Measurements from ENCODE around the gene PEX6. TPM values are rescaled to one million over a fixed set of nuclear protein-coding genes. Genes with fewer than 3 reads are reported as not detected.

Gene PEX6
- total and polyA plus RNA-seq, 4 donors, result 17.7 to 29.5 (median 23.9) TPM

GRCh38 chr6:42939810-42940167, 39.2 kb downstream of the PEX6 start:
- no peaks in the 10 kb centered on the region for H3K4me1 ChIP-seq (ENCODE audit: control insufficient read depth, insufficient read depth, low read length)
- H3K27me3 ChIP-seq (ENCODE audit: control insufficient read depth, insufficient read depth, low read length), result no peaks in the 10 kb centered on the region
- no CpG with 5 or more reads among the region's 4 CpGs for WGBS (ENCODE audit: insufficient coverage)
- H3K4me3 ChIP-seq (ENCODE audit: low read depth, low read length), result no peak overlapping the region
- H3K9me3 ChIP-seq (ENCODE audit: control insufficient read depth, insufficient read depth, low read length), result no peaks in the 10 kb centered on the region
- no peak overlapping the region for H3K27ac ChIP-seq (ENCODE audit: low read depth, low read length)
- peaks cover 63% of the 10 kb centered on the region for H3K36me3 ChIP-seq (ENCODE audit: control insufficient read depth, insufficient read depth, low read length)
- no peak for DNase-seq (ENCODE audit: low read depth in 4 of 6, low spot score in 6 of 6)

DNA sequence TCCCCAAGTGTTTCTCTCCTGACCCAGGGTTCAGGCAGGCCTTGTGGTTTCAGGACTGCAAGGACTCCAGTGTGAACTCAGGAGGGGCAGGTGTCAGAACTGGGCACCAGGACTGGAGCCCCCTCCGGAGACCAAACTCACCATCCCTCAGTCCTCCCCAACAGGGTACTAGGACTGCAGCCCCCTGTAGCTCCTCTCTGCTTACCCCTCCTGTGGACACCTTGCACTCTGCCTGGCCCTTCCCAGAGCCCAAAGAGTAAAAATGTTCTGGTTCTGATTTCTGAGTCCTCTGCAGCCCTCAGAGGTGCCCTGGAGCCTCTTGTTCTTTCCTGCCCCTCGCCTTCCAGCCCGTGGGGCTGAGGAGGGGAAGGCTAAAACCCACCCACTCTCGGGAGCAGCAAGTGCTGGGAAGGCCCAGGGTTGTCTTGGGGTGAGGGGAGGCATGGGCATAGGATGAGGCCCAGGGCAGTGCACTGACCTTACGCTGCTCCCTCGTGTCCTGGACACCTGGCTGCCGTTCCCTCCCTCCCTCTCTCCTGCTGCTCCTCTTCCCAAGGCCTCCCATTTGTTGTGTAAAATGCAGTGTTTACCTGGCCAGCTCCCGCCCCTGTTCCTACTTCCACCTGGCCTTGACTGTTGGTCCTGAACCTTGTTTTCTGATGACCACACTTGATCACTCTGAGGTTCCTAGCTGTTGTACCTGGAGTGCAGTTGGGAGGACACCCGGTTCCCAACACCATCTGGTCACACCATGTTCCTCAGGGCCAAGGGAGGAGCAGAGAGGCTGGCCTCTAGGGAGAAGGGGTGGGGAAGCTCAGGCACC, 39.8 kb downstream of the PEX6 start:
- H3K4me1 ChIP-seq (ENCODE audit: control insufficient read depth, insufficient read depth, low read length), result no peaks in the 10 kb centered on the region
- H3K27me3 ChIP-seq (ENCODE audit: control insufficient read depth, insufficient read depth, low read length), result no peaks in the 10 kb centered on the region
- H3K27ac ChIP-seq (ENCODE audit: low read depth, low read length), result no peak overlapping the region
- 75% methylated on average over 7 of the region's 9 CpGs for WGBS (ENCODE audit: insufficient coverage)
- peaks cover 67% of the 10 kb centered on the region for H3K36me3 ChIP-seq (ENCODE audit: control insufficient read depth, insufficient read depth, low read length)
- no peak overlapping the region for H3K4me3 ChIP-seq (ENCODE audit: low read depth, low read length)
- no peak for DNase-seq (ENCODE audit: low read depth in 4 of 6, low spot score in 6 of 6)
- no peaks in the 10 kb centered on the region for H3K9me3 ChIP-seq (ENCODE audit: control insufficient read depth, insufficient read depth, low read length)

DNA sequence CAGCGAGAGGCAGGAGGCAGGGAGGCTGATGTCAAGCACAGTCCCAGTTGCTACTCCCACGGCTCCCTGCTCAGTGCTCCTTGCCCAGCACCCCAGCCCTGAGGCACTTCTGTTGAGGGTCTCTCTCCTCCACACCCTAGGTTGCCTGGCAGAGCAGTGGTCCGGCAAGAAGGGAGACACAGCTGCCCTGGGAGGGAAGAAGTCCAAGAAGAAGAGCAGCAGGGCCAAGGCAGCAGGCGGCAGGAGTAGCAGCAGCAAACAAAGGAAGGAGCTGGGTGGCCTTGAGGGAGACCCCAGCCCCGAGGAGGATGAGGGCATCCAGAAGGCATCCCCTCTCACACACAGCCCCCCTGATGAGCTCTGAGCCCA, 40.6 kb downstream of the PEX6 start:
- Histone ChIP-seq H3K4me3 (ENCODE audit: low read depth, low read length) (no peak overlapping the region), H3K36me3 (ENCODE audit: control insufficient read depth, insufficient read depth, low read length) (peaks cover 63% of the 10 kb centered on the region), H3K9me3 (ENCODE audit: control insufficient read depth, insufficient read depth, low read length) (no peaks in the 10 kb centered on the region), H3K27ac (ENCODE audit: low read depth, low read length) (no peak overlapping the region), H3K4me1 (ENCODE audit: control insufficient read depth, insufficient read depth, low read length) (no peaks in the 10 kb centered on the region), H3K27me3 (ENCODE audit: control insufficient read depth, insufficient read depth, low read length) (no peaks in the 10 kb centered on the region)
- WGBS (ENCODE audit: insufficient coverage), result 94% methylated on average over 4 of the region's 5 CpGs
- DNase-seq (ENCODE audit: low read depth in 4 of 6, low spot score in 6 of 6), result no peak

DNA sequence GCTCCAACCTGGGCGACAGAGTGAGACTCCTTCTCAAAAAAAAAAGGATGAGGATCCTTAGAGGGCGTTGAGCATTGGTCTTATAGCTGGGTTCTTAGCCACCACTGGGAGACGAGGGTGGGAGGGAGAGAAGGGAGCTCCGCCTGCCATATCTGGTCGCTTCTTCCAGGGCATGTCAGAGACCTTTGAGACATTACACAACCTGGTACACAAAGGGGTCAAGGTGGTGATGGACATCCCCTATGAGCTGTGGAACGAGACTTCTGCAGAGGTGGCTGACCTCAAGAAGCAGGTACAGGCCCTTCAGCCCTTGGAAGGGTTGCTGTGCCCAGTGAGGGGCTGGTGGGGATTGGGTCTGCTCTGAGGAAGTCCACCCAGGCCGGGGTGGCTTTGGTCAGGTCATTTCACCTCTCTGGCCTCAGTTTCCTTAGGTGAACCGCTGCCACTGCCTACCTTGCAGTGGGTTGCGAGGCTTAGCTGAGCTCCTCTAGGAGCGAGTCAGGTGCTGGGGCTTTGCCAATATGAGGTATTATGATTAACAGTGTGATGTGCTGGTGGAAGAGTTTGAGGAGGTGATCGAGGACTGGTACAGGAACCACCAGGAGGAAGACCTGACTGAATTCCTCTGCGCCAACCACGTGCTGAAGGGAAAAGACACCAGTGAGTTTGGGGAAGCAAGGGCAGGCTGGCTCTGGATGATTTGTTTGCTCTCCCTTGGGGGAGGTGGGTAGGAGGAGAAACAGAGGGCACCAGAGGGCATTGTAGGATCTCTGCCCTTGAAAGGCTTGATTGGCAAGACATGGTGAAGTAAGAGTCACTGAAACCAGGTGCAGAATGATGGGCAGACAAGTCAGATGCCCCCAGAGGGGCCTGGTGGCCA, 41.2 kb downstream of the PEX6 start:
- no peak for DNase-seq (ENCODE audit: low read depth in 4 of 6, low spot score in 6 of 6)
- no peak overlapping the region for H3K4me3 ChIP-seq (ENCODE audit: low read depth, low read length)
- WGBS (ENCODE audit: insufficient coverage), result 95% methylated on average over 10 of the region's 13 CpGs
- H3K27me3 ChIP-seq (ENCODE audit: control insufficient read depth, insufficient read depth, low read length), result no peaks in the 10 kb centered on the region
- no peaks in the 10 kb centered on the region for H3K9me3 ChIP-seq (ENCODE audit: control insufficient read depth, insufficient read depth, low read length)
- H3K4me1 ChIP-seq (ENCODE audit: control insufficient read depth, insufficient read depth, low read length), result no peaks in the 10 kb centered on the region
- no peak overlapping the region for H3K27ac ChIP-seq (ENCODE audit: low read depth, low read length)
- H3K36me3 ChIP-seq (ENCODE audit: control insufficient read depth, insufficient read depth, low read length), result peaks cover 62% of the 10 kb centered on the region

- Histone ChIP-seq H3K27ac (ENCODE audit: low read depth, low read length) (no peak overlapping the region), H3K36me3 (ENCODE audit: control insufficient read depth, insufficient read depth, low read length) (peaks cover 57% of the 10 kb centered on the region), H3K9me3 (ENCODE audit: control insufficient read depth, insufficient read depth, low read length) (no peaks in the 10 kb centered on the region), H3K4me3 (ENCODE audit: low read depth, low read length) (no peak overlapping the region), H3K4me1 (ENCODE audit: control insufficient read depth, insufficient read depth, low read length) (peaks cover 6% of the 10 kb centered on the region), H3K27me3 (ENCODE audit: control insufficient read depth, insufficient read depth, low read length) (no peaks in the 10 kb centered on the region)
- no peak for DNase-seq (ENCODE audit: low read depth in 4 of 6, low spot score in 6 of 6)
- 98% methylated on average over 8 of the region's 11 CpGs for WGBS (ENCODE audit: insufficient coverage)
These were observed 42.6 kb downstream of the PEX6 start for GRCh38 chr6:42936398-42936797.

- WGBS (ENCODE audit: insufficient coverage), result 100% methylated on average over 3 of the region's 7 CpGs
- H3K36me3 ChIP-seq (ENCODE audit: control insufficient read depth, insufficient read depth, low read length), result peaks cover 53% of the 10 kb centered on the region
- H3K9me3 ChIP-seq (ENCODE audit: control insufficient read depth, insufficient read depth, low read length), result no peaks in the 10 kb centered on the region
- H3K4me3 ChIP-seq (ENCODE audit: low read depth, low read length), result no peak overlapping the region
- peaks cover 17% of the 10 kb centered on the region for H3K4me1 ChIP-seq (ENCODE audit: control insufficient read depth, insufficient read depth, low read length)
- no peaks in the 10 kb centered on the region for H3K27me3 ChIP-seq (ENCODE audit: control insufficient read depth, insufficient read depth, low read length)
- H3K27ac ChIP-seq (ENCODE audit: low read depth, low read length), result no peak overlapping the region
- DNase-seq (ENCODE audit: low read depth in 4 of 6, low spot score in 6 of 6), result no peak
These were observed 43.7 kb downstream of the PEX6 start for GRCh38 chr6:42935322-42935721.

- peak in 3 of 6 donors; percentile 26 to 94 (median 27) for DNase-seq (ENCODE audit: low read depth in 4 of 6, low spot score in 6 of 6)
- 59% methylated on average over 2 of the region's 3 CpGs for WGBS (ENCODE audit: insufficient coverage)
- H3K4me1 ChIP-seq (ENCODE audit: control insufficient read depth, insufficient read depth, low read length), result peaks cover 20% of the 10 kb centered on the region
- H3K36me3 ChIP-seq (ENCODE audit: control insufficient read depth, insufficient read depth, low read length), result peaks cover 33% of the 10 kb centered on the region
- no peaks in the 10 kb centered on the region for H3K27me3 ChIP-seq (ENCODE audit: control insufficient read depth, insufficient read depth, low read length)
- no peak overlapping the region for H3K4me3 ChIP-seq (ENCODE audit: low read depth, low read length)
- no peaks in the 10 kb centered on the region for H3K9me3 ChIP-seq (ENCODE audit: control insufficient read depth, insufficient read depth, low read length)
- H3K27ac ChIP-seq (ENCODE audit: low read depth, low read length), result no peak overlapping the region
These were observed 45.8 kb downstream of the PEX6 start for GRCh38 chr6:42933205-42933604.

GRCh38 chr6:42932412-42932811, 46.6 kb downstream of the PEX6 start:
- WGBS (ENCODE audit: insufficient coverage), result no CpG with 5 or more reads among the region's 3 CpGs
- DNase-seq (ENCODE audit: low read depth in 4 of 6, low spot score in 6 of 6), result no peak
- no peak overlapping the region for H3K4me3 ChIP-seq (ENCODE audit: low read depth, low read length)
- H3K9me3 ChIP-seq (ENCODE audit: control insufficient read depth, insufficient read depth, low read length), result no peaks in the 10 kb centered on the region
- peaks cover 23% of the 10 kb centered on the region for H3K4me1 ChIP-seq (ENCODE audit: control insufficient read depth, insufficient read depth, low read length)
- peaks cover 25% of the 10 kb centered on the region for H3K36me3 ChIP-seq (ENCODE audit: control insufficient read depth, insufficient read depth, low read length)
- no peak overlapping the region for H3K27ac ChIP-seq (ENCODE audit: low read depth, low read length)
- H3K27me3 ChIP-seq (ENCODE audit: control insufficient read depth, insufficient read depth, low read length), result no peaks in the 10 kb centered on the region

GRCh38 chr6:42929821-42930360, 49.1 kb downstream of the PEX6 start:
- 0% methylated on average over 9 of the region's 16 CpGs for WGBS (ENCODE audit: insufficient coverage)
- Histone ChIP-seq H3K27ac (ENCODE audit: low read depth, low read length) (peak overlapping the region; percentile 98), H3K9me3 (ENCODE audit: control insufficient read depth, insufficient read depth, low read length) (no peaks in the 10 kb centered on the region), H3K4me1 (ENCODE audit: control insufficient read depth, insufficient read depth, low read length) (peaks cover 23% of the 10 kb centered on the region), H3K4me3 (ENCODE audit: low read depth, low read length) (peak overlapping the region; percentile 79), H3K36me3 (ENCODE audit: control insufficient read depth, insufficient read depth, low read length) (peaks cover 9% of the 10 kb centered on the region), H3K27me3 (ENCODE audit: control insufficient read depth, insufficient read depth, low read length) (peaks cover 4% of the 10 kb centered on the region)
- DNase-seq (ENCODE audit: low read depth in 4 of 6, low spot score in 6 of 6), result peak in 5 of 6 donors; percentile 19 to 83 (median 46)
